ENCODE data around the gene URB2. TPM values are rescaled to one million over a fixed set of nuclear protein-coding genes. Genes with fewer than 3 reads are reported as not detected.

Gene URB2
- total RNA-seq, 1 donor from 2014 or later: 3.5 TPM

GRCh38 chr1:229582011-229582694, 43.9 kb upstream of the URB2 start:
- DNase-seq: peak; percentile 47
- H3K4me3 ChIP-seq: no peak overlapping the region
- H3K4me1 ChIP-seq: peaks cover 28% of the 10 kb centered on the region
- no peaks in the 10 kb centered on the region for H3K9me3 ChIP-seq (replicated peaks)
- TF ChIP-seq CTCF (IDR thresholded peaks at IDR 0.05; ENCODE audit: borderline replicate concordance): no peak
- intact Hi-C loops (cut with micrococcal nuclease): no loop called here
- peak overlapping the region; percentile 51 for H3K27ac ChIP-seq (replicated peaks)
- no peaks in the 10 kb centered on the region for H3K36me3 ChIP-seq
- H3K27me3 ChIP-seq (ENCODE audit: low read depth): no peaks in the 10 kb centered on the region

GRCh38 chr1:229582715-229583114, 43.3 kb upstream of the URB2 start:
- Histone ChIP-seq H3K4me1 (peaks cover 28% of the 10 kb centered on the region), H3K36me3 (no peaks in the 10 kb centered on the region), H3K27me3 (ENCODE audit: low read depth) (no peaks in the 10 kb centered on the region), H3K27ac (replicated peaks) (peak overlapping the region; percentile 51), H3K9me3 (replicated peaks) (no peaks in the 10 kb centered on the region), H3K4me3 (no peak overlapping the region)
- TF ChIP-seq CTCF (IDR thresholded peaks at IDR 0.05; ENCODE audit: borderline replicate concordance): no peak
- intact Hi-C loops (cut with micrococcal nuclease): no loop called here
- no peak for DNase-seq

GRCh38 chr1:229585338-229585737, 40.7 kb upstream of the URB2 start:
- intact Hi-C loops (cut with micrococcal nuclease): no loop called here

GRCh38 chr1:229590119-229590518, 35.9 kb upstream of the URB2 start:
- H3K4me1 ChIP-seq: no peaks in the 10 kb centered on the region
- H3K27ac ChIP-seq (replicated peaks): no peak overlapping the region
- peaks cover 34% of the 10 kb centered on the region for H3K36me3 ChIP-seq
- no peaks in the 10 kb centered on the region for H3K27me3 ChIP-seq (ENCODE audit: low read depth)
- intact Hi-C loops (cut with micrococcal nuclease): no loop called here
- no peak for DNase-seq
- H3K4me3 ChIP-seq: no peak overlapping the region
- H3K9me3 ChIP-seq (replicated peaks): no peaks in the 10 kb centered on the region
- TF ChIP-seq CTCF (IDR thresholded peaks at IDR 0.05; ENCODE audit: borderline replicate concordance): no peak

More at GRCh38 chr1:229585338-229585737, 40.7 kb upstream of the URB2 start:
- H3K27me3 ChIP-seq (ENCODE audit: low read depth): no peaks in the 10 kb centered on the region
- H3K27ac ChIP-seq (replicated peaks): no peak overlapping the region
- no peak overlapping the region for H3K4me3 ChIP-seq
- no peaks in the 10 kb centered on the region for H3K9me3 ChIP-seq (replicated peaks)
- H3K36me3 ChIP-seq: no peaks in the 10 kb centered on the region
- no peak for DNase-seq
- peaks cover 13% of the 10 kb centered on the region for H3K4me1 ChIP-seq
- no peak for TF ChIP-seq CTCF (IDR thresholded peaks at IDR 0.05; ENCODE audit: borderline replicate concordance)

- Histone ChIP-seq H3K4me3 (no peak overlapping the region), H3K4me1 (peaks cover 29% of the 10 kb centered on the region), H3K36me3 (peaks cover 36% of the 10 kb centered on the region), H3K27me3 (ENCODE audit: low read depth) (no peaks in the 10 kb centered on the region), H3K27ac (replicated peaks) (no peak overlapping the region), H3K9me3 (replicated peaks) (no peaks in the 10 kb centered on the region)
- no peak for DNase-seq
- TF ChIP-seq CTCF (IDR thresholded peaks at IDR 0.05; ENCODE audit: borderline replicate concordance): no peak
- intact Hi-C loops (cut with micrococcal nuclease): no loop called here
Observed at GRCh38 chr1:229593800-229594199, 32.2 kb upstream of the URB2 start.
